HepG2 (cell line): ENCODE results near the gene NTSR2. TPM values are rescaled to one million over a fixed set of nuclear protein-coding genes. Genes with fewer than 3 reads are reported as not detected.

Experiments used
- ATF1 ChIP-seq: IDR thresholded peaks from 2 replicates; pipeline ENCODE4 v1.6.1; 2016; ENCODE audit warnings: mild to moderate bottlenecking, control low read depth
- ATF4 ChIP-seq, 2 experiments: fragments of 450-650 bp in 1 of 2; sonication (generic) in 1 of 2; formaldehyde crosslinking; IDR thresholded peaks; 2 replicates each; pipeline versions ENCODE4 v1.5.0 to v1.8.0; 2020 to 2022; ENCODE audit warnings: mild to moderate bottlenecking in 1 of 2, missing genetic modification reagents in 1 of 2
- EEA1 ChIP-seq: sonication (generic); formaldehyde crosslinking; IDR thresholded peaks from 2 replicates; pipeline ENCODE4 v1.5.1; 2020; ENCODE audit warnings: mild to moderate bottlenecking, missing genetic modification reagents, borderline replicate concordance
- FOXP4 ChIP-seq: sonication (generic); formaldehyde crosslinking; IDR thresholded peaks from 2 replicates; pipeline ENCODE4 v1.4.0; 2020; ENCODE audit warnings: missing genetic modification reagents
- HNF4A ChIP-seq: sonication (generic); formaldehyde crosslinking; IDR thresholded peaks from 2 replicates; pipeline ENCODE4 v1.4.0; 2020; ENCODE audit warnings: missing genetic modification reagents
- MTA1 ChIP-seq: sonication (generic); formaldehyde crosslinking; IDR thresholded peaks from 2 replicates; pipeline ENCODE4 v1.4.0; 2020; ENCODE audit warnings: missing genetic modification reagents, mild to moderate bottlenecking, borderline replicate concordance
- NR3C1 ChIP-seq: sonication (generic); formaldehyde crosslinking; IDR thresholded peaks from 2 replicates; pipeline ENCODE4 v1.4.0; 2020; ENCODE audit warnings: missing genetic modification reagents
- ONECUT2 ChIP-seq: sonication (generic); formaldehyde crosslinking; IDR thresholded peaks from 2 replicates; pipeline ENCODE4 v1.4.0; 2020; ENCODE audit warnings: missing genetic modification reagents
- RARA ChIP-seq: IDR thresholded peaks from 2 replicates; pipeline ENCODE4 v1.6.1; 2016; ENCODE audit warnings: missing genetic modification reagents, missing compliant biosample characterization
- RELA ChIP-seq: sonication (generic); formaldehyde crosslinking; IDR thresholded peaks from 2 replicates; pipeline ENCODE4 v1.4.0; 2020; ENCODE audit warnings: missing genetic modification reagents
- RERE ChIP-seq: IDR thresholded peaks from 2 replicates; pipeline ENCODE4 v1.6.1; 2016; ENCODE audit warnings: low read depth, missing genetic modification reagents, missing compliant biosample characterization
- SALL1 ChIP-seq: sonication (generic); formaldehyde crosslinking; IDR thresholded peaks from 2 replicates; pipeline ENCODE4 v1.8.0; 2022; ENCODE audit warnings: mild to moderate bottlenecking, missing genetic modification reagents
- SOX5 ChIP-seq: IDR thresholded peaks from 2 replicates; pipeline ENCODE4 v1.6.1; 2016; ENCODE audit warnings: borderline replicate concordance
- SOX6 ChIP-seq, 2 experiments: fragments of 450-650 bp in 1 of 2; sonication (generic) in 1 of 2; formaldehyde crosslinking in 1 of 2; IDR thresholded peaks; 2 replicates each; pipeline versions ENCODE4 v1.4.0 to v1.6.1; 2017 to 2020; ENCODE audit warnings: antibody characterized with exemption in 1 of 2, mild to moderate bottlenecking in 1 of 2, missing genetic modification reagents in 1 of 2
- ZNF10 ChIP-seq: sonication (generic); formaldehyde crosslinking; IDR thresholded peaks from 2 replicates; pipeline ENCODE4 v1.4.0; 2020; ENCODE audit warnings: mild to moderate bottlenecking, low read depth, missing genetic modification reagents, borderline replicate concordance
- ZNF124 ChIP-seq: sonication (generic); formaldehyde crosslinking; IDR thresholded peaks from 2 replicates; pipeline ENCODE4 v1.4.0; 2020; ENCODE audit warnings: missing genetic modification reagents
- ZNF136 ChIP-seq: sonication (generic); formaldehyde crosslinking; IDR thresholded peaks from 2 replicates; pipeline ENCODE4 v1.8.1; 2022; ENCODE audit warnings: low read depth, mild to moderate bottlenecking, moderate library complexity, missing genetic modification reagents
- ZNF235 ChIP-seq: sonication (generic); formaldehyde crosslinking; IDR thresholded peaks from 2 replicates; pipeline ENCODE4 v1.8.1; 2023; ENCODE audit warnings: mild to moderate bottlenecking, missing genetic modification reagents, borderline replicate concordance
- ZNF576 ChIP-seq: sonication (generic); formaldehyde crosslinking; IDR thresholded peaks from 2 replicates; pipeline ENCODE4 v1.4.0; 2020; ENCODE audit warnings: mild to moderate bottlenecking, missing genetic modification reagents
- ZNF777 ChIP-seq: sonication (generic); formaldehyde crosslinking; IDR thresholded peaks from 2 replicates; pipeline ENCODE4 v1.4.0; 2020; ENCODE audit warnings: missing genetic modification reagents
- ZNF781 ChIP-seq: sonication (generic); formaldehyde crosslinking; IDR thresholded peaks from 2 replicates; pipeline ENCODE4 v1.5.1; 2020; ENCODE audit warnings: borderline replicate concordance, mild to moderate bottlenecking, missing genetic modification reagents; ENCODE audit errors: not compliant biosample characterization
- ZSCAN25 ChIP-seq: sonication (generic); formaldehyde crosslinking; IDR thresholded peaks from 2 replicates; pipeline ENCODE4 v1.8.0; 2022; ENCODE audit warnings: mild to moderate bottlenecking, missing genetic modification reagents
- polyA plus RNA-seq, 8 experiments: library from polyadenylated mRNA; depleted of rRNA in 3 of 8; stranded (reverse) in 7 of 8; unstranded in 1 of 8; fragments of >200 nt; fragmentation: Illumina TruSeq in 4 of 8; extraction: Trizol in 4 of 8; gene quantifications; 2 replicates each; pipeline versions ENCODE4 v1.2.1 to v1.2.3, GENCODE V29; 2011 to 2016; ENCODE audit warnings: low read depth in 4 of 8, missing spikeins in 1 of 8, mixed read lengths in 1 of 8; ENCODE audit not compliant: insufficient read depth in 1 of 8
- total RNA-seq, 5 experiments: library from RNA; depleted of rRNA; stranded (reverse); fragments of >200 nt; fragmentation: Illumina TruSeq; extraction: Trizol; gene quantifications; 2 replicates each; pipeline ENCODE4 v1.2.3, GENCODE V29; 2016; ENCODE audit warnings: low read depth in 1 of 5

Gene NTSR2
- total and polyA plus RNA-seq, 2 of the 13 experiments (the other 11 are each of a cell fraction or from before 2014, with no cell fraction given): not detected

- TF ChIP-seq ATF4 (CRISPR knock-in tag; IDR thresholded peaks at IDR 0.05) (peak in 1 of 2 experiments; percentile 77; a peak in 2 of 4 replicates), ZNF10 (no peak), ZSCAN25 (CRISPR knock-in tag) (no peak), FOXP4 (CRISPR knock-in tag) (peak; percentile 65; the same call in 1 of the 2 replicates), SALL1 (peak; percentile 31; the same call in 1 of the 2 replicates), SOX6 (IDR thresholded peaks at IDR 0.05) (no peak), SOX6 (CRISPR knock-in tag; IDR thresholded peaks at IDR 0.05) (peak; percentile 48), RELA (CRISPR knock-in tag) (no peak), ZNF136 (no peak), ZNF781 (CRISPR knock-in tag) (no peak), HNF4A (0 out of 2 replicates have a peak, but pooled peaks have one; percentile 10), ZNF235 (CRISPR knock-in tag) (no peak), RERE (0 out of 2 replicates have a peak, but pooled peaks have one; percentile 14), MTA1 (CRISPR knock-in tag) (no peak), ZNF777 (CRISPR knock-in tag) (no peak), NR3C1 (CRISPR knock-in tag) (no peak), SOX5 (CRISPR knock-in tag) (peak; percentile 44; the same call in 1 of the 2 replicates), RARA (CRISPR knock-in tag) (0 out of 2 replicates have a peak, but pooled peaks have one; percentile 14), EEA1 (CRISPR knock-in tag) (no peak), ONECUT2 (CRISPR knock-in tag) (no peak), ZNF124 (no peak), ZNF576 (no peak), ATF1 (CRISPR knock-in tag) (no peak)
Measured at GRCh38 chr2:11716689-11717321, 46.8 kb upstream of the NTSR2 start (continued).
